Germinal center (tissue), 1 donor: ENCODE results near the gene DPP10.
"Not testable (repeated sequence)": the region's sequence is repeated elsewhere in the genome, so short reads cannot be mapped to it uniquely, and the experiment has no call there.

ENCODE experiments used
- DNase-seq: peaks from one replicate; pipeline ENCODE4 v3.0.0; 2012; ENCODE audit warnings: mixed read lengths, low spot score

DPP10 gene

DNA sequence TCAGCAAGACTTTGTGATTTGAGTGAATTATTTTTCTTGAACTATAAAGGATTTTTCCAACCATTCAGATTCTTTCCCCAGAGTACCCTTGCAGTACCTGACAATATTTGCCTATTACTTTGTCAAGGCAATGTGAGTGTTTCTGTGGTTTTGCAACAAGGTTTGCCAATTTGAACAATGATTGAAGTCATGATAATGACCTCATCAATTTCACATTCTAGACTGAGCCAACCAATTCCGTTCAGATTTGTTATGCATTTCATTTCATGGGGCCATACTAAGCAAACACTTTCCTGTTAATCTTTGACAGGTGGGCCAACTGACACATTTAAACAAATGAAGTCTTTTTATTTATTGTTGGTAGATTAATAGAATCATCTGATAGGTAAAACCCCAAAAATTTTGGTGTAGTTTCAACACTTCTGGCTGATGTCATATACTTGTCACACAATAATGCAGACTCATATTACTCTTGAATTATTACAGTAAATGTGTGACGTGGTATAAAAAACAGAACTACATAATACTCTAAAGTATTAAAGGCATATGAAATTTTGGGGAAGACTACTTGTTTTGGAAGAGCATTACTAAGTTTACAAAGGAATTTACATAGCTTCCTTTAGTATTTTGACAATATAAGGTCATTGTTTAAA lies 526.4 kb downstream of the DPP10 start:
- no peak for DNase-seq

DNA sequence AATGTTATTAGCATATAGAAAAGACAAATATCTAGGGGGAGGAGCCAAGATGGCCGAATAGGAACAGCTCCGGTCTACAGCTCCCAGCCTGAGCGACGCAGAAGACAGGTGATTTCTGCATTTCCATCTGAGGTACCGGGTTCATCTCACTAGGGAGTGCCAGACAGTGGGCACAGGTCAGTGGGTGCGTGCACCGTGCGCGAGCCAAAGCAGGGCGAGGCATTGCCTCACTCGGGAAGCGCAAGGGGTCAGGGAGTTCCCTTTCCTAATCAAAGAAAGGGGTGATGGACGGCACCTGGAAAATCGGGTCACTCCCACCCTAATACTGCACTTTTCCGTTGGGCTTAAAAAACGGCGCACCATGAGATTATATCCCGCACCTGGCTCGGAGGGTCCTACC lies 561.9 kb downstream of the DPP10 start:
- DNase-seq: not testable (repeated sequence)

DNA sequence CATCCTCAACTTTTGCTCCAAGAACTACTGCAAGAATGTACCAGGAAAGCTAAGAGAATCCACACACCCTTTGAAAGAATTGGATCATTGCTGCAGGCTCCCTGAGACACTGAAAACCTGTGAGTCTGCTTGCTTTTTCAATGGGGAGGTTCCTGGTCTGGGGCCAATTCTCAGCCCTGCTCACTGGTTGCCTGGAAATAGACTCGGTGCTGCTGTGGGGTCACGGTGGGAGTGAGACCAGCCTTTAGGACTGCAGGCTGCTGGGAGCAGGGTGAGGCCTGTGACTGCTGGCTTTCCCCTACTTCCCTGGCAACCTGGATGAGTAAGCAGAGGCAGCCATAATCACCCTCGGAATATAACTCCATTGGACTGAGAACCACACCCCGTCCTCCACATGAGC lies 569.3 kb downstream of the DPP10 start:
- DNase-seq: no peak

DNA sequence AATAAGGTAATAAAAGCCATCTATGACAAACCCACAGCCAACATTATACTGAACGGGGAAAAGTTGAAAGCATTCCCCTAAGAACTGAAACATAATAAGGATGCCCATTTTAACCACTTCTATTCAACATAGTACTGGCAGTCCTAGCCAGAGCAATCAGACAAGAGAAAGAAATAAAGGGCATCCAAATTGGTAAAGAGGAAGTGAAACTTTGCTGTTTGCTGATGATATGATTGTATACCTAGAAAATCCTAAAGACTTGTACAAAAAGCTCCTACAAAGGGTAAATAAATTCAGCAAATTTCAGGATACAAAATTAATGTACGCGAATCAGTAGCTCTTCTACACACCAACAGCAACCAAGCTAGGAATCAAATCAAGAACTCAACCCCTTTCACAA lies 579.6 kb downstream of the DPP10 start:
- not testable (repeated sequence) for DNase-seq

DNA sequence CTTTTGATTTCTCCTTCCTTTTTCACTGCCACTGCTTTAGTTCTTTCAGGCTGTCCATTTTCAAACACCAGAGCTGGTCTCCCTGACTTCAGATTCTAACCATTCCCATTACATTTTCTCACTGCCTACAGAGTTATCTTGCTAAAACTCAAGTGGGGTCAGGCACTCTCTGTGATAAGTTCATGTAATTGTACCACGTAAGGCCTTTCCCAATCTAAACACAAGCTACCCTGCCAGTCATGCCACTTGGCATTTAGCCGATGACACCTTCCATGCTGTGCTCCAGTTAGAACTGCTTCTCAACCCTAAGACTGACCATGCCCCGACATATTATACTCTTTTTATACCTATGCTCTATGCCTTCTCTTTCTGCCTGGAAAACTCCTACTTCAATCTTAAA lies 592.4 kb downstream of the DPP10 start:
- no peak for DNase-seq

DNA sequence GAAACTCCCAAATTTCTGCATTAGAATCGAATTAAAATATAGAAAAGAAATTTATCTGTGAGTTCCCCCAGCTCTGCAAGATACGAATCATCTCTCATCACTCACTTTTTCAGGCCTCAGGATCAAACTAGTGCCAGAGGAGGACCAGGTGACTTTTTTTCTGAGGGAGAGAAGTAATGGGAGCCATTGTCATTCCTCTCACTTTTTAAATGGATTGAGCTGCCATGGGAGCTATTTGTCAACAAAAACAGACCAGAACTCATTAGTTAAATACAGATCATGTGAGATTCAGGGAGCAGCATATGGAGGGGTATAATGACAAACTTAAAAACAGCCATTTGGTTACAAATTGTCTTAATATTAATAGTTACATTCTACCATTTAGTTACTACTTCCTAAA lies 594.4 kb downstream of the DPP10 start:
- no peak for DNase-seq

DNA sequence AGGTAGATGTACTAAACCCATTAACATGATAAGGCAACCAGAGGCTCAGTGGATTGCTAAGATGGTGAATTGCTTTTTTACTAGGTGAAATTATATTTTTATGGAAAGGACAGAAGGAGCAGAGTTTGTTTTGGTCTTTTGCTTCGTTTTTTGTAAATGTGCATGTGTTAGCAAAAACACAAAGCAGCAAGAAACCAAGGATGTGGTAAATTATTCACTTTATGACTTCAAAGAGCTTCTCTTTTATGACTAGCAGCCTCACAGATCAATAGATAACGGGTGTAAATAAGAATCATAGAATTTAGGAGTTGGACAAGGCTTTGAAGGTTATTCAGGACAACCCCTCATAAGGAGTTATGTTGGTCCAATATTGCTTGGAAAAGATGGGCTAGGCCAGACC lies 615.0 kb downstream of the DPP10 start:
- DNase-seq: no peak

DNA sequence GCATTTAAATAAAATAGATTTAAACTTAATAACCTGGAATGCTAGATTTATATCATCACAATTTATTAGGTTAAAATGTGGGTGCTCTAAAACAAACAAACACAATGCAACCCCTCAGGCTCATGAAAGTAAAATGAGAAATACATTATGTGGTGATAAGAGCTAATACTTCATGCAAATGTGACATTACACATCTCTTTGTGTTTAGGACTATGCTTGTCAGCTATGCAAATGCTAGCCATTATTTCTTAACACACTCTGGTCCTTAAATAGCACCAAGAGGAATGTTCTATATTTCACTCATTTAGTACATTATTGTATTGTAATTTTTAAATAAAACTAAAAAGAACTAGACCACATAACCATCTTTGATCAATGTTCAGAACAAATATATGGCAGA lies 627.6 kb downstream of the DPP10 start:
- no peak for DNase-seq

DNA sequence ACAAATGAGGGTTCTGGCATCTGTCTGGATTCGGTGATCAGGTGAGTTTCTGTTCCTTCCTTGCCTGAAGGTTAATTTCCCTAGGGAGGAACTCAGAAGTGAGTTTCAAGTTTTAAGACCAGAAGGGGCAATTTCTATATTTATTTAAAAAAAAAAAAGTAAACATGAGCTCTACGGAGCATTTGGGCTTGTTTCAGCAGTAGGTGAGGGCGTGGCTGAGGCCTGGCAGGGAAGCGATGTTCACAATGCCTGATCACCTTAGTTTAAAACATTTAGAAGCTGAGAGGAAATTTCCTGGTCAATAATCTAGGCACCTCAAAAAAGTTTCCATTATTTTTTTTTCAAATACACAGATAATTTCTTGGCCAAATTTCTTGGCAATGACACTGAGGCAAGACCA lies 629.1 kb downstream of the DPP10 start:
- no peak for DNase-seq

DNA sequence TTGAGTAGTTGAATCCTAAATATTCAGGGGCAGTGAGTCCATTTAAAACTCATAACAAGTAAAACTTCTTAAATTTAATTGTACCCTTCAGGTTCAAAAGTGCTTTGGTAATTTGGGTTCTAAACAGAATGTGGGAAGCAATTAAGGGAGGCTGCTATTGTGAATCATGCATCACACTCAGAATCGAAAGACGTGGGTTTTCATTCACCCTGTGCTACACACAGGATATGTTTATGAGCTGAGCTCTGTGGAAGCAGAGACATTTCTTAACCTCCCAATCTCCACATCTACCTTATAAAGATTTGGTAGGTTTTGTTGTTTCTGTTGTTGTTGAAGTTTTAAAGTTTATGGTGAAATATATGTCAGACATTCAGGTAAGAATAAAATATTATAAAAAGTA lies 633.4 kb downstream of the DPP10 start:
- DNase-seq: no peak

DNA sequence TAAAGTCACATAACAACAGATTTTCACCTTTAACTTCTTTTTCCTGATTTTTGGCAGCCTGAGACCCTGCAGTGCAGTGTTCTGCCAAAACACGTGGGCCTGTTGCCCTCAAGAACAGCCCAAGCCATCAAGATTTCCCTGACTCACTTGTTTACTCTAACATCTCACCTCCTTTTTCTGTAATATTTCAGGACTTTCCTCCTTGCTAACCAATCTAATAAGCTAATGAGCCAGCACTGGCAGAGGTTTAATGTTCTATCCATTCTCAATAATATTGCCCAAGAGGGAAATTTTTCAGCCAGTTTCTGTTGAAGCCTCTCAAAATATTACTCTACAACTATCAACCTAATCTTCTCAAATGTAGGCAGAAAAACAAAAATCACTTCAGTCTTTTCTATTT lies 635.2 kb downstream of the DPP10 start:
- no peak for DNase-seq

DNA sequence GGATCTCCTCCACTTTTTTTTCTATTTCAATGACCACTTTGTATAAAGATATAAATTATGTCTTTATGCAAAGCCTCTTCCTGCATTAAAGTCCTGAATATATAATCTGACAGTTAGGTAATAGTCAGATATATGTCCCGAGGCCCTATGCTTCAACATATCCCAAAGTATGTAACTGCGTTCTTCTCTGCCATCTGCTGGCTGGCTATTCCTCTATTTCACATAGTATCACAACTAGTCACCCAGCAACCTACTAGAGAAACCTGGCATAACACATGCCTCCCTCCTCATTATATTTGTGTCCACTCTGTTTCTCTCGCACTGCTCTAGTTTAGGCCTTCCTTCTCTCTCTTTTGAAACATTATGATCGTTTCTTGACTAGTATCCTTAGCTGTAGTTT lies 640.8 kb downstream of the DPP10 start:
- DNase-seq: no peak

DNA sequence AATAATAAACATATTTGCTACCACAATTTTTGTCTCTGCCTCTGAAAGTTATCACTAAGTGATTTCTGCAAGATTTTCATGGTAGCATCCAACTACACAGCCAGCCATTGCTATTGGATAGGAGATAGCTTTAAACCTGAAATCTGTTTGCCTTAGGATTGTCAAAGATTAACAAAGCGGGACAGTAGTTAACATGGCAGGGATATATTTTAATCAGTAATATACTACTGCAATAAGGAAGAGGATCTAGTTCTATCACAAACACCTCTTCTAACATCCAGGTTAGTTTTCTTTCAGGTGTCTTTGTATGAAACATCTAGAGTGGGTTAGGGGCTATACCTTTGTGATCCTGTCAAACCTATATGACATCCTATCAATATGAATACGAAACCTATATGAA lies 641.3 kb downstream of the DPP10 start:
- DNase-seq: no peak

DNA sequence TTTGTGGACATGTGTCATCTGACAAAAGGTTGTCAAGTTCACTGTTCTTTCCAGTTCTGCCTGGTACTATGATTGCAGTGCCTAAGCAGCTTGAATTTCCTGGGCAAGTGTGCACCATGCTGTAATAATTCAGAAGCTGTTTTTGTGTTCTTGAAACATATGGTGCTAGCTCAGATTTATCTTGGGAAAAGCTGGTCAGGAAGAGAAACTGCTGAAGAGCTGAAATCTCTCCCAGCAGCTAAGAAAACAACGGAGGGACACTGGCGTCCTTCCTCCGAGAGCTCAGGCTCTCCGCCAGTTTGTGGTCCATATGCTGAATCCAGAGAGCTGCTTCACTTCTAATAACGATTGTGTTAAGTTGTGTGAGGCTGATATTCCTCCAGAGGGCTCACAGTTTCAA lies 642.0 kb downstream of the DPP10 start:
- DNase-seq: no peak

DNA sequence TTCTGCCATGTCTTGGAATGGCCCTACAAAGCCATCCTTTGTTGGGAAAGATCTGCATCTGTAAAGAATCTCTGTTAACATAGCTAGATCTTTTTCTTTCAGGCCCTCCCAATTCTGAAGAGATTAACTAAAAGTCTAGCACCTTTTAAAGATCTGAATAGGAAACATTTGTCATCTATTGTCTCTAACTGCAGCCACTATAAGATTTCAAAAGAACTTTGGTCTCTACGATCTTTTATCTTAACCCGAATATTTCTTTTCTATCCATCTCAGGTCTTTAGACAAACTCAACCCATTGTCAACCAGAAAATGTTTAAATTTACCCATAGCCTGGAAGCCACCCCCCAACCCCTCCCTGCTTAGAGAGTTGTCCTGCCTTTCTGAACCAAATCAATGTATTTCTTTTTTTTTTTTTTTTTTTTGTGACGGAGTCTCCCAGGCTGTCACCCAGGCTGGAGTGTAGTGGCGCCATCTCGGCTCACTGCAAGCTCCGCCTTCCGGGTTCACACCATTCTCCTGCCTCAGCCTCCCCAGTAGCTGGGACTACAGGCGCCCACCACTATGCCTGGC lies 643.7 kb downstream of the DPP10 start:
- not testable (repeated sequence) for DNase-seq

DNA sequence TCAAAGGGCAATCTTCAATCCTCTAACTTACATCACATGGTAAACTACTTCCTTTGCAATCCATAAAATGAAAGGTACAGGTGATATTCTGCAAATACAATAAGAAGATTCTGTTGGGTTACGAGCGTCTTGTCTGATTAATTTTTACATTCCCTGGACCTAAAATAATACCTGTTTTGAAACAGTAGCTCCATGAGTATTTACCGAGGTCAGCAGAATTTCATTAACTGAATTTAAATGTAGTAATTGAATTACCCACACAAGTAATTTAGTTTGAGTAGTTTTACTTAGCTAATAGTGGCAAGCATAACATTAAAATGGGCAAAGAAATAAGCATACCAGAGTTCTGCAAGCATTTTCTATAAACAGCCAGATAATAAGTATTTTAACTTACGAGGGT lies 652.0 kb downstream of the DPP10 start:
- no peak for DNase-seq

DNA sequence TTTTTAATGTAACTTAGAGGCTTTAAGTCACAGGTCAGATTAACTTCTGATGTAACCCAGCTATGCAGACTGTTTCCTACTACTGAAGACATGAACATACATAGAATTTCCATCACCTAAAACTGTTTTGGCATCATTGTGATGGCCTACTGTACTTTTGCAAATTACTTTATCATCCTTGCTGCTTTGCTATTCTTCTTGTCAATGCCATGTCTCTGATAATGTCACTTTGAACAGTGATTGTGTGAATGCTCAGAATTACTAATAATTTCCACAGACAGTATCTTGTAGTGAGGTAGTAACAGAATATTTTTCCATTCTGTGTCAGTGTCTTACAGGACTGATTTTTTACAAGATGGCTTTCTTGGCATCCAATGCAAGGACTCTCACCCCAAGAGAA lies 663.5 kb downstream of the DPP10 start:
- DNase-seq: no peak

DNA sequence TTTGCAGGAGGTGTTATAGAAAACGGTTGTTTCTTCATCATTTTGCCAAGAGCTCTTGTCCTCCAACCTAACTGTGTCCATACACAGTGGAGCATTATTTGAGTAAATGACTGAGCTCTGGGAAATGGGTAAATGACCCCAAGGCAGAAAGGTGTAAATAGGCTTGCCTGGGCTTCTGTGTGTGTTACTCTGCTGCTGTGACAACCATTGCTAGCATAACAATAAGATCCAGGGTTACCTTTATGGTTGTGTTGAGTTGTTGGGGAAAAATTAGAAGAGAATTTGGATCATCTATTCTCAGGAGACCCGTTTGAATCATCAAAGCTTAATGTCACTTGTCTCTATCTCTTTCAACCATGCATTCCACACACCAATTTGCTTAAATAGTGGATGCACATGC lies 672.7 kb downstream of the DPP10 start:
- no peak for DNase-seq

DNA sequence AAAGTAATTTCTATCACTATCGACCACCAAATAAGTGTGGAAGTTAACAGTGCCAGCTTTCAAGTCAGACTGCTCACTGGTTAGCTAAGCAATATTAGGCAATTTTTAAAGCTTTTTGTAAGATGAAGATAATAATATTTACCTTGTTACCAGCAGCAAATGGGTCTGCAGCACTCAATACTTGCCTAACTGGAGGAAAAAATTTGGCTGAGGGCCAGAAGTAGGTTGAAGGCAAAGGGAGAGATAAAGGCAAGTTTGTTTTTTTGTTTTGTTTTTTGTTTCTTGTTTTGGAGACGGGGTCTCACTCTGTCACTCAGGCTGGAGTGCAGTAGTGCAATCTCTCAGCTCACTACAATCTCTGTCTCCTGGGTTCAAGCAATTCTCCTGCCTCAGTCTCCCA lies 675.9 kb downstream of the DPP10 start:
- no peak for DNase-seq

DNA sequence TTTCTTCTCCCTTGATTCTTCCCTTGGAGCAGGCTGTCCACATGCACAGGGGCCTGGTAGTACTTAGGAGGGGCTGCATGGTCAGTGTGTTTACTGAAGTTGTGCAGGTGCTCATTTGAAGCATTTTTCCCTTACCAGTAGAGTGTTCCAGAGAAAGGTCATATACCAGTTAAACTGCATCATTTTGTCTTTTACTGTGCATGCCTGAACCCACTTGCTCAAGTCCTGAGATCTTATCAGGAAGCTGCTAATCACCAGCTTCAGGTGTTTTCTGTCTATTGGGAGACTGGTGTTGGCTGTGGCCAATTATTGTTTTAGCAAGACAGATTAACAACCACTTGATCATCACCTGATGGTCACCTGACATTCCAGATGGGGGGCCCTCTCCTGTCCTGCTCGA lies 676.6 kb downstream of the DPP10 start:
- no peak for DNase-seq

DNA sequence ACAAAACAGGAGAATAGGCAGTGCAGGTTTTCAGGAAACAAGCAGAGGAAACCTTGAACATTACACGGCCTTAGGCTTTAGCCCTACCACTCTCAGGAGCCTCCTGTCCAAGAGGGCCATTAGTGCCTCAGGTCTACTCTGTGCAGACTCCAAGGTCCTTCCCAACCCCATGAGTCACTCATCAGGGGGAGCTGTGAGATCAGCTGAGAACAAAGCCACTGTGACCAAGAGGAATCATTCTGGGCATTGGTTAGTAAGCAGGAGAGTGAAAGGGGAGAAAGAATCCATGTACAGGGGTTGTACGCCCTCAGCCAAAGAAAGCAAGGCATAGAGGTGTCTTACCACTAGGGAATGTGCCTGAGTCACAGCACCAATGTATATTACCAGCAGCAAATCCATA lies 680.3 kb downstream of the DPP10 start:
- no peak for DNase-seq

DNA sequence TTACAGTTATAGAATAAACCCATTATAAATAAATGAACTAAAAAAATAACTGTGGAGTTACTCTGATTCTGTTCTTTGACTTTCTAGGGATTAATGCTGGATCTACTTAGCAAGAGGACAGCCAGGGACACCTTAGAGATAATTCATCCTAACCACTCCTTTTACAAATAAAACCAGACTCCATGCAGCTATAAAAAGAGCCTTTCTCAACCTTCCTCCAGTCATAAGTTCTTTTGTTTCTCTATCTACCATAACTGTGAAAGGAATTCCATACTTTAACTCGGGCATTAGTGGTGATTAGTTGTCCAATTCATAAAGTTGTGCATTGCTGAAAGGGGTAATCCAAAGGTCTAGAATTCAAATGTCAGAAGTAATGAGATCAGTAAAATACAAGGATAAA lies 682.4 kb downstream of the DPP10 start:
- DNase-seq: no peak

DNA sequence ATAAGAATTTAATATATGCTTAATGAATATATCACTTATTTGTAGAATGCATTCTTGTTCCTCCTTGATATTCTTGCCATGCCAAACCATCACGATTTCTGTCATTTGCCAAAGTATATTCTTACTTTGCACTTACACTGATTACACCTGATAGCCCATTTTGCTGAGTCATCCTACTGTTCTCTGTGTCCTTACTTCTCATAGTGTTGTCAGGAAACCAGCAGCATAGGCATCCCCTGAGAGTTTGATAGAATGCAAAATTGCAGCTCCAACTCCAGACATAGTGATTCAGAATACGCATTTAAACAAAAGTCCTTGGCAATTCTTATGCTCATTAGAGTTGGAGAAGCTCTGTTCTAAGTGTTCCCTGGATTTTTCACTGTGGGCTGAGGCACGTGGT lies 687.1 kb downstream of the DPP10 start:
- DNase-seq: no peak

DNA sequence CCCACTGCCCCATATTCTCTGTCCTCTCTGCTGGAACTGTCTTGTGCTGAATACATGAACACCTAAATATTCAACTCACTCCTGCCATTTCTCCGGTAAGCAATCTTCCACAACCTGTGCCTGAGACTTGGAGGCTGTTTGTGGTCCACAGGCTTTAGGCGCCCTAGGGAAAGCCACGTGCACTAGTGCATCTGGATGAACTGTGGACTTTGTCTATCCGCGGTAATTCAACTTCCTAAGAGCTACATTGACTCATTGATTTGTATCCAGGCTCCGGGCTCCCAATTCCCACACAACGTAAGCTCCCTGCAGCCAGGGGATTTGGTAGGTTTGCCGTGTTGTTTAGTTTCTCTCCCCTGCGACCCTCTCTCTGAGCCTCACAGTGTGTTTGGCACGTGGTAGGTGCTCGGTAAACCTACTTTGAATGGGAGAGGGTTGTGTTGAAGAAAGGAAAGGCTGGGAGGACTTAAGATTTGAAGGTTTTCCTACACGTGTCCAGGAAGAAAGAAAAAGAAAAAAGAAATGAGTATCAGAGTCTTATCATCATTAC lies 718.2 kb downstream of the DPP10 start:
- DNase-seq: no peak
